ENCODE results near the gene STK32B. TPM values are rescaled to one million over a fixed set of nuclear protein-coding genes. Genes with fewer than 3 reads are reported as not detected.

Gene STK32B
- total and polyA plus RNA-seq, 2 of the 8 experiments (the other 6 are each of a cell fraction or from before 2014, with no cell fraction given), result 2.3 to 2.5 TPM

DNA sequence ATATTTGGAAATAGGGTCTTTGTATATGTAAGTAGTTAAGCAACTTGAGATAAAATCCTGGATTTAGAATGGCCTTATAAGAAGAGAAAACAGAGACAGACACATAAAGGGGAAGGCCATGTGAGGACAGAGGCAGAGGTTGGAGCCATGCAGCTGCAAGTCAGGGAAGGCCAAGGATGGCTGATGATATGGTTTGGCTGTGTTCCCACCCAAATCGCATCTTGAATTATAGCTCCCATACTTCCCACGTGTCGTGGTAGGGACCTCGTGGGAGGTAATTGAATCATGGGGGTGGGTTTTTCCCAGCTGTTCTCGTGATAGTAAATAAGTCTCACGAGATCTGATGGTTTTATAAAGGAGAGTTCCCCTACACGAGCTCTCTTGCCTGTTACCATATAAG lies 76.3 kb downstream of the STK32B start:
- H3K4ac ChIP-seq (replicated peaks; ENCODE audit: insufficient read length, low read depth, low read length), result no peak overlapping the region
- DNase-seq (ENCODE audit: low read depth in 1 of 2, low spot score in 2 of 2) (no peak), FAIRE-seq (no peak)
- no peaks in the 10 kb centered on the region for H3K9me3 ChIP-seq (ENCODE audit: insufficient read depth in 2 of 2, low read depth in 1 of 2, low read length in 1 of 2)
- no peaks in the 10 kb centered on the region; a peak in 2 of 7 replicates for H3K27me3 ChIP-seq (replicated peaks in 1 of 4; ENCODE audit: control insufficient read depth in 3 of 4, extremely low read depth in 1 of 4, insufficient read depth in 3 of 4, low read length in 3 of 4)
- H4K5ac ChIP-seq (ENCODE audit: insufficient read length, low read depth, low read length), result no peak overlapping the region
- peaks cover 0 to 2% (median 0%) of the 10 kb centered on the region in 4 experiments; a peak in 1 of 7 replicates for H3K4me1 ChIP-seq (replicated peaks in 1 of 4; ENCODE audit: control insufficient read depth in 3 of 4, insufficient read depth in 4 of 4, low read length in 3 of 4)
- no peak overlapping the region for H3K18ac ChIP-seq (ENCODE audit: extremely low read depth, low read length)
- H4K20me1 ChIP-seq (replicated peaks in 1 of 2; ENCODE audit: control insufficient read depth in 1 of 2, insufficient read depth in 2 of 2, low read length in 2 of 2), result no peaks in the 10 kb centered on the region
- H3K23ac ChIP-seq (ENCODE audit: insufficient read length), result no peak overlapping the region
- no peaks in the 10 kb centered on the region for H3K23me2 ChIP-seq (ENCODE audit: low read depth, low read length)
- WGBS, 2 experiments (ENCODE audit: extremely low coverage in 1 of 2, insufficient coverage in 1 of 2, insufficient read length in 1 of 2, insufficient replicate concordance in 2 of 2, low coverage in 1 of 2, low lambda C conversion rate in 2 of 2, missing lambda C conversion rate in 1 of 2), result 93% methylated on average over 7 of the region's 7 CpGs; no CpG with 5 or more reads in 1 of the 2 experiments
- ChIA-PET CTCF (ENCODE audit: partially characterized antibody) (interaction anchor here (0.9 to 3.8 kb wide), 4 partner anchors 12 to 133 kb away, joined by 3 to 15 read pairs (median 6); partner anchors contain the start of gene STK32B), POLR2A (ENCODE audit: partially characterized antibody) (no interaction called here)
- H3K4me2 ChIP-seq (ENCODE audit: insufficient read depth in 1 of 2, low read depth in 2 of 2, low read length in 2 of 2), result no peak overlapping the region
- no peak overlapping the region for H2BK20ac ChIP-seq (ENCODE audit: low read length)
- H2AFZ ChIP-seq (ENCODE audit: low read length), result no peak overlapping the region
- no peaks in the 10 kb centered on the region for H3K79me1 ChIP-seq (ENCODE audit: low read depth, low read length)
- no peaks in the 10 kb centered on the region for H3K36me3 ChIP-seq (ENCODE audit: control insufficient read depth in 2 of 4, insufficient read depth in 4 of 4, low read length in 3 of 4)
- no peak overlapping the region for H2BK120ac ChIP-seq (replicated peaks; ENCODE audit: low read depth, low read length)
- H2AK5ac ChIP-seq (ENCODE audit: low read depth, low read length), result no peak overlapping the region
- H3K14ac ChIP-seq (ENCODE audit: insufficient read length), result no peak overlapping the region
- H3K79me2 ChIP-seq (ENCODE audit: control insufficient read depth in 1 of 2, insufficient read depth in 2 of 2, low read length in 2 of 2), result no peaks in the 10 kb centered on the region
- H3K27ac ChIP-seq (ENCODE audit: low read depth, low read length), result no peak overlapping the region
- H3K4me3 ChIP-seq (ENCODE audit: extremely low read depth in 1 of 4, insufficient read depth in 2 of 4, low read depth in 3 of 4, low read length in 4 of 4), result no peak overlapping the region
- H3K56ac ChIP-seq (replicated peaks; ENCODE audit: insufficient read length, low read depth, low read length), result no peak overlapping the region
- H2BK12ac ChIP-seq (ENCODE audit: low read depth, low read length), result no peak overlapping the region
- no peak overlapping the region for H4K91ac ChIP-seq (replicated peaks; ENCODE audit: insufficient read length, low read length)
- H2BK15ac ChIP-seq (ENCODE audit: low read length), result no peak overlapping the region
- no peak overlapping the region for H2BK5ac ChIP-seq (ENCODE audit: low read depth, low read length)
- no peak overlapping the region for H3K9ac ChIP-seq (replicated peaks in 1 of 4; ENCODE audit: extremely low read depth in 1 of 4, low read depth in 3 of 4, low read length in 3 of 4)
- no peak overlapping the region for H4K8ac ChIP-seq (ENCODE audit: extremely low read depth, insufficient read depth, low read length)
- TF ChIP-seq SP4 (IDR thresholded peaks at IDR 0.05; ENCODE audit: low read length) (no peak), EZH2 (IDR thresholded peaks at IDR 0.05; ENCODE audit: low read depth, low read length, severe bottlenecking) (no peak), BCL11A (IDR thresholded peaks at IDR 0.05; ENCODE audit: low read depth in 2 of 2, low read length in 2 of 2) (no peak), RFX5 (IDR thresholded peaks at IDR 0.05; ENCODE audit: borderline replicate concordance, low read depth, low read length) (no peak), POLR2A (IDR thresholded peaks at IDR 0.05; ENCODE audit: control extremely low read depth in 1 of 2, low read depth in 2 of 2, low read length in 2 of 2) (no peak), RNF2 (IDR thresholded peaks at IDR 0.05; ENCODE audit: borderline replicate concordance, low read depth, low read length, missing control alignments, poor library complexity, severe bottlenecking) (no peak), NRF1 (IDR thresholded peaks at IDR 0.05; ENCODE audit: low read depth, low read length) (no peak), JUND (IDR thresholded peaks at IDR 0.05; ENCODE audit: low read length) (no peak), ATF3 (IDR thresholded peaks at IDR 0.05; ENCODE audit: insufficient read depth, low read depth, low read length) (no peak), SIN3A (conservative IDR thresholded peaks at IDR 0.05 in 1 of 2, IDR thresholded peaks at IDR 0.05 in 1 of 2; ENCODE audit: low read depth in 1 of 2, low read length in 2 of 2) (no peak), POU5F1 (IDR thresholded peaks at IDR 0.05; ENCODE audit: low read depth, low read length) (no peak), SUZ12 (IDR thresholded peaks at IDR 0.05; ENCODE audit: low read length) (no peak), CREB1 (IDR thresholded peaks at IDR 0.05) (no peak), GABPA (IDR thresholded peaks at IDR 0.05; ENCODE audit: borderline replicate concordance, insufficient read depth, low read length) (no peak)

Measured in H1 (cell line).